GM21717 (cell line): Measurements from ENCODE around the gene MLKL.
"Not testable (repeated sequence)": the region's sequence is repeated elsewhere in the genome, so short reads cannot be mapped to it uniquely, and the experiment has no call there.

Source experiments
- ATAC-seq: cut with Tn5 transposase; IDR thresholded peaks from one replicate; pipeline ENCODE4 v1.9.1; 2021; ENCODE audit warnings: mild to moderate bottlenecking, moderate library complexity; ENCODE audit not compliant: unreplicated experiment

The MLKL gene

GRCh38 chr16:74709441-74709877 is 8.8 kb upstream of the MLKL start:
- ATAC-seq = peak; percentile 78

GRCh38 chr16:74700116-74700437 is 585 bp downstream of the MLKL start:
- peak; percentile 37 for ATAC-seq

- ATAC-seq = no peak
Measured at GRCh38 chr16:74699666-74700065, 996 bp downstream of the MLKL start.

DNA sequence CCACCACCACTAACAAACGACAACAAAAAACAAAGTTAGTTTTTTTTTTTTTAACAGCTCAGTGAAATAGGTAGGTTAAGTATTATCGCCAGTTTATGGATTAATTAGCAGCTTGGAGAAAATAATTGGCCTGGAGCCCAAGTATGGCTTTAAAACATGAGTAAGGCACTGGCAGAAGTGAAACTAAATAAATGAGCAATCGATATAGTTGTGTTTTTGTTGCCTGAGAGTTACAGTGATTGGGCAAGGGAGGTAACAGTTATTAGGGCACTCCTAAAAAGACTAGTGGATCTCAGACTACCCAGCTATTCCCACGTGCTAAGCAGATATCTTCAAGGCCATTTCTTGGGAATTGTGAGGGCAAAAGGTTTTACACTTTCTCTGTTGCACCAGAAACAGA is 2.4 kb downstream of the MLKL start:
- ATAC-seq = no peak

GRCh38 chr16:74695450-74696422 is 4.9 kb downstream of the MLKL start:
- peak; percentile 80 for ATAC-seq

- ATAC-seq = no peak
Measured at GRCh38 chr16:74691093-74691855, 9.4 kb downstream of the MLKL start.

GRCh38 chr16:74682556-74682955 is 18.1 kb downstream of the MLKL start:
- no peak for ATAC-seq

DNA sequence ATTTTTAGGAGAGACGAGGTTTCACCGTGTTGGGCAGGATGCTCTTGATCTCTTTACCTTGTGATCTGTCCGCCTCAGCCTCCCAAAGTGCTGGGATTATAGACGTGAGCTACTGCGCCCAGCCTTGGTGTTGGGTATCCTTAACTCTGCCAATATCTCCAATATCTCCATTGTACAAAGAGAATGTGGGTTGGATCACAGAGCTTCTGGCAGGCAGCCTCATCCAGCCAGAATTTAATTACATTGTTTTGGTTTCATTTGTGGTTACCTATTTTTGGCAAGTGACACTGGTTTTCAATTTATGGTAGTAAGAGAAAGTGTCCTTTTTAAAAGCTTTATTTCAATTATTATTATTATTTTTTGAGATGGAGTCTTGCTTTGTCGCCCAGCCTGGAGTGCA is 20.0 kb downstream of the MLKL start:
- no peak for ATAC-seq

- no peak for ATAC-seq
Measured at GRCh38 chr16:74679983-74680382, 20.7 kb downstream of the MLKL start.

DNA sequence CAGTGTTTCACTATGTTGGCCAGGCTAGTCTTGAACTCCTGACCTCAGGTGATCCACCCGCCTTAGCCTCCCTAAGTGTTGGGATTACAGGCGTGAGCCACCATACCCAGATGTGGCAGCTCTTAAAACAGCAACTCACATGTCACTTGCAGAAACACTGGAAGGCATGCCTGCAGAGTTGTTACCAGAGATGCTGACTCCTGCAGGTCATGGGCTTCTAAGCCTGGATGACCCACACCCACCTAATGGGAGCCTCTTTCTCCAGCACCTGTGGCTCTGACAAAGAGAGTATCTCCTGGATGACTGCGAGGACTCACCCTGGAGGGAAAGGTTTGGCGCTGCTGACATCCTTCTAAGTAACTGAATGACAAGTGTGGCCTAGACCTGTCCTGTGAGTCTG is 22.8 kb downstream of the MLKL start:
- no peak for ATAC-seq

DNA sequence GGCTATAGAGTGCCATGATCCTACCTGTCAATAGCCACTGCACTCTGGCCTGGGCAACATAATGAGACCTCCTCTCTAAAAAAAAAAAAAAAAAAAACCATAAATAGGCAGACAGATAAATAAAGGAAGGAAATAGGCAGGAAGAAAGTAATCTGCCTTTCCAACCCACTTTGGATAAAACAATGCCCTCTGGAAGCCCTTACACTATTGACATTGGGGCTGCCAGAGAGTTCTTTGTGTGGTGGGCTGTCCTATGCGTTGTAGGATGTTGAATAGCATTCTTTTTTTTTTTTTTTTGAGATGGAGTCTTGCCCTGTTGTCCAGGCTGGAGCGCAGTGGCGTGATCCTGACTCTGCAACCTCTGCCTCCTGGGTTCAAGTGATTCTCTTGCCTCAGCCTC is 26.8 kb downstream of the MLKL start:
- ATAC-seq = no peak

- ATAC-seq = not testable (repeated sequence)
Measured at GRCh38 chr16:74668877-74669276, 31.8 kb downstream of the MLKL start.

GRCh38 chr16:74667255-74667700 is 33.4 kb downstream of the MLKL start:
- ATAC-seq = no peak

DNA sequence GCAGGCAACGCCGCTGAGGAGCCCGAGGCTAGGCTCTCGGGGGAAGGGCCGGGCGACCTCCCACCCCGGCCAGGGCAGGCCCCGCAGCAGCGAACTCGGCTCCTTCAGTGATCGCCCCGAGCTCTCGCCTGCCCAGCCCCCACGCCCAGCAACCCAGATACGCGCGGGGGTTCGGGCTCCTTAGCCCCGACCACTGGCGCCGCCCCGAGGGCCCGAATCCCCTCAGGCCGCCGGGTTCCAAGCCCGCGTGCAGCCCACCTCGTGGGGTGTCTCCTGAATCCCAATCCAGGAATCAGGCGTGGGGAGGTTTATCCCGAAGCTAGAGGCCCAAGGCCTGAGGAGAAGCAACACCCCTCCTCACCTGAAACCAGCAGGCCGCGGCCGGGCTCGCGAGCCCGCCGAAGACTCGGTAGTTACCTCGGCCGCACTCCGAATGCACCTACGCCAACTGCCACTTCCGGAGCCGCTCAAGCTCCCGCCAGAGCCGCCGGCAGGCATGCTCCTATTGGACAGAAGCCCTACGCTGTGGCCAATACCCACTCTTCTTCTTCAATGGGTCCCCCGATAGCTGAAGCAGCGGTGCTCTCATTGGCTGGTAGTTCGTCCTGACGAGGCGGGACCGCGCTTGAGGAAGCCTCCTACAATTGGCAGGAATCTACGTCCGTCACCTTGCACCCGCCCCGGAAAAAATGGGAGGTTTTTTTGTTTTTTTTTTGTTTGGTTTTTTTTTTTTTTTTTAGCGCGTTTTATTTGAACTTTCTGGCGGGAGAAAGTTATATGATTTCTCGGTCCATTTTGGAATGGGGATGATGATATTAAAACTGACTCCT is 34.0 kb downstream of the MLKL start, which contains the start of gene RFWD3:
RFWD3 (minus strand) TSS at position 453 of the 830 bp plus-strand sequence. CDS start 5,428 bp downstream, outside the sequence.
- peak; percentile 100 for ATAC-seq

DNA sequence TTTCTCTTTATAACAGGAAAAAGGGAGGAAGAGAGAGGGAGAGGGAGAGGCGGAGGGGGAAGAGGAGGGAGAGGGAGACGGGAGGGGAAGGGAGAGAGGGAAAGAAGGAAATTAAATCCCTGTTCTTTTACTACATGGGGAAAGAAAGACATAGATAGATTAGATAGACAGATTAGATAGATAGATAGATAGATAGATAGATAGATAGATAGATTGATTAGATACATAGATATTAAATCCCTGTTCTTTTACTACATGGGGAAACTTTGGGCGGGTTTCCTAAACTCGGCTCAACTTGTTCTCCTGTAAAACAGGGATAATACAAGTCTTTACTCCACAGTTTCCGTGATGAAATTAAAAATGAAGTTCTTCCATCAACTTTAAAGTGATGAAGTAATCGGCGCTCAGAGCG is 34.6 kb downstream of the MLKL start:
- ATAC-seq = no peak

DNA sequence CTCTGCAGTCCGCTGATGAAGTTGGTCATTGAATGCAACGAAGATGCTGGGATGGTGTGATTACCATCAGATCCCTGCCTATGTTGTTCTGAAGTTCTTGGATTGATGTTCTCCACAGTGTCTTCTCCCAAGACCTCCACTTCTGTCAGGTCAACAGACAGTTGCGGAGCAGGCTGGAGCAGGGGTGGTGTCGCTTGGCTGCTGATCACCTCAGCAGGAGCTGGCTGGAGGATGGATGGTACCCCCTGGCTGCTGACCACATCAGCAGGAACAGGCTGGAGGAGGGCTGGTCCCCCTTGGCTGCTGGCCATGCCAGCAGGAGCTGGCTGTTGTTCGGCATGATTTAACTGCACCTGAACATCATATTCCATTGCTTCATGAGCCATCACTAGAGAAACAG is 39.6 kb downstream of the MLKL start:
- ATAC-seq = no peak

GRCh38 chr16:74660383-74660782 is 40.3 kb downstream of the MLKL start:
- ATAC-seq = no peak

DNA sequence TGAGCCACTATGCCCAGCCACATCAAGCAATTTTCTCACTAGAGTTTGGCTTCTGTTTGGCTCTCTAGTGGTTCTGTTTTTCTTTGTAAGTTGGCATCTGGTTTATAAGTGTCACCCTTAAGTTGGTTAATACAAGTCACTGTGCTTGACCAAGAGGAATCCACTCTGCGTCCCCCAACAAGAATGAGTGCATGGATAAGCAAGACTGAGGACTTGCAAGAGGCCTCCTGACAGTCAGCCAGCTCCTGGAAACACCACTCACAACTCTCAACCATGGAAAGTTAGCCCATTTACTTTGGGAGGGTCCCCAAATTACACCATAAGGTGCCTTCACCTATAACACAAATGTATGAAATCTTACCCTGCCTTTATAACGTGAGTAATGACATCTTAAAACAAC is 41.6 kb downstream of the MLKL start:
- no peak for ATAC-seq

- ATAC-seq = no peak
Measured at GRCh38 chr16:74657870-74658642, 42.6 kb downstream of the MLKL start.

DNA sequence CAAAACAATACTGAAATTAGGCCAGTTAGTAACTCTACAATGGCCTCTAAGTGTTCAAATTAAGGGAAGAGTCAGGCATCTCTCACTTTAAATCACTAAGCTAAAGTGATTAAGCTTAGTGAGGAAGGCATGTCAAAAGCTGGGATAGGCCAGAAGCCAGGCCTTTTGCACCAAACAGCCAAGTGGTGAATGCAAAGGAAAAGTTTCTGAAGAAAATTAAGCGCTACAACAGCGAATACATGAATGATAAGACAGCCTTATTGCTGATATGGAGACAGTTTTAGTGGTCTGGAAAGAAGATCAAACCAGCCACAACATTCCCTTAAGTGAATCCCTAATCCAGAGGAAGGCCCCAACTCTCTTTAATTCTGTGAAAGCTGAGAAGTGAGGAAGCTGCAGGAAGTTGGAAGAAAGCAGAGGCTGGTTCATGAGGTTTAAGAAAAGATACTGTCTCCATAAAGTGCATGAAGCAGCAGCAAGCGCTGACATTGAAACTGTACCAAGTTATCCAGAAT is 46.1 kb downstream of the MLKL start:
- ATAC-seq = no peak
